HG03139 (cell line): ENCODE measurements around the gene PSG1.
"Not testable (repeated sequence)": the region's sequence is repeated elsewhere in the genome, so short reads cannot be mapped to it uniquely, and the experiment has no call there.

Experiments used
- ATAC-seq: cut with Tn5 transposase; IDR thresholded peaks from one replicate; pipeline ENCODE4 v1.9.1; 2021; ENCODE audit not compliant: unreplicated experiment

The PSG1 gene

DNA sequence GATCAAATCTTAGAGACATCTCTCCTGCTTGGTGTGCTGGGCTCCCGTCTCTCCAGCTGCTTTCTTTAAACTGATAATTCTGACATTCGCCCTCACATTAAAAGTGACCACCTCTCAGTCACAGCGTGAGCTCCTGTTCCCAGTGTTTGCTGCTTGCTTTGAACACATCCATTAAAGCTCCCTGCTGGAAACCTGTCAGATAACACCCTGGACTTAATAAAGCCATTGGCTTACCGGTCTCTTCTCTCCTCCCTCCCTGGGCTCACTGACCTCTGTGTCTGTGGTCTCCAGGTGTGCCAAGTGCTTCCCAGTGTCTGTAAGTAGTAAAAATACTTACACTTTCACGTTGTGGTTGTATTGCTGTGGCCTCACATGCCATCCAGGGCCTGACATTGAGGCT is 2.5 kb upstream of the PSG1 start:
- not testable (repeated sequence) for ATAC-seq

DNA sequence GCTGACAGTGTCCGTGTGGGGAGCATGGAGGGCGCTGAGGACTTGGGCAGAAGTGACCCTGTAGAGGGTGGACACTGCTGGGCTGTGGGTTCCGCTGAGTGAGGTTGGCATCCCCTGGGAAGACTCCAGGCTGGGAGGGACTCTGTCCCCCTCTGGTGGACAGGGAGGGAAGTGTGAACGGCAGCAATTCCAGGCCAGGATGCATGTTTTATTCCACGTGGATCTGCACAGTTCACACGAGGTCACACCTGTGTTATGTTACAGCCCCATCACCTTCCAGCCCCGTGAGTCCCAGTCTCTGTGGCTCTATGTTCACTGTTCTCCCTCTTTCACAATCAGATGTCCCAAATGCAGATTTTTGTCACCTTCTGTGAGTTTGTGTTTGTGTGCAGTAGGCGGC is 1.8 kb upstream of the PSG1 start:
- not testable (repeated sequence) for ATAC-seq

DNA sequence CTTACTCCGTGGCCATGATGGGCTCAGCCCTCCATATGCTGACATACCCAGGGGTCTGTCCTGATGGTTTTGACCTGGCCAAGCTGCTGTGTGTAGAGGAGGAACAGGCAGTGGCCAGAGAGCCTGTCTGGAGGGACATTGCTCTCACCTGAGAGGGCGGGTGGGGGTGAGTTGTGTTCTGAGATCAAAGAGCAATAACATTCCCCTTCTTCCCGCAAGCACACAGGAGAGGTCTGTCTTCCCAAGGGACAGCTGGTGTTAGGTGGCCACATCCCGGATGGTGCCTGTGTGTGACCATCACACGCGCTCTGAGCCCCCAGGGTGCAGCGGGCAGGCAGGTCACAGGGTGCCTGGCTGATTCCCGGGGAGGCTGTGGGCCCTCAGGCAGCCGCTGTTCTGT is 1.1 kb upstream of the PSG1 start:
- ATAC-seq: not testable (repeated sequence)

DNA sequence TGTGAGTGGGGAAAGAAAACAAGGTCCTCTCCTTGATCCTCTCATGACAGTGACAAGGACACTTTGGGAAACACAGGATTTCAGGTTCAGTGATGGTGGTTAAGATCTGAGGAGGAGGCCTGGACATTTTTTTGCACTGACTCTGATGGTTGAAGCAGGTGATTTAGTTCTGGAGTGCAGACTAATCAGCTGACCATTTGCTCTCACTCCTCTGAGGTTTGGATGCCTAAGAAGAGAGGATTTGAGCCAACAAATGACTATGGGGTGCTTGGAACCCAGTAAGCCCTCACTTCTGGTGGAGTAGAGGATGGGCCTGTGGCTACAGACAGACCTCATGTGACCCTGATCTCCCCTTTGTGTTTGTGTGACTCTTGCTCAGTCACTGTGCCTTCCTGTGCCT is 2.9 kb downstream of the PSG1 start:
- ATAC-seq: not testable (repeated sequence)

- ATAC-seq: not testable (repeated sequence)
These were observed 3.6 kb downstream of the PSG1 start for GRCh38 chr19:42875881-42876280.

DNA sequence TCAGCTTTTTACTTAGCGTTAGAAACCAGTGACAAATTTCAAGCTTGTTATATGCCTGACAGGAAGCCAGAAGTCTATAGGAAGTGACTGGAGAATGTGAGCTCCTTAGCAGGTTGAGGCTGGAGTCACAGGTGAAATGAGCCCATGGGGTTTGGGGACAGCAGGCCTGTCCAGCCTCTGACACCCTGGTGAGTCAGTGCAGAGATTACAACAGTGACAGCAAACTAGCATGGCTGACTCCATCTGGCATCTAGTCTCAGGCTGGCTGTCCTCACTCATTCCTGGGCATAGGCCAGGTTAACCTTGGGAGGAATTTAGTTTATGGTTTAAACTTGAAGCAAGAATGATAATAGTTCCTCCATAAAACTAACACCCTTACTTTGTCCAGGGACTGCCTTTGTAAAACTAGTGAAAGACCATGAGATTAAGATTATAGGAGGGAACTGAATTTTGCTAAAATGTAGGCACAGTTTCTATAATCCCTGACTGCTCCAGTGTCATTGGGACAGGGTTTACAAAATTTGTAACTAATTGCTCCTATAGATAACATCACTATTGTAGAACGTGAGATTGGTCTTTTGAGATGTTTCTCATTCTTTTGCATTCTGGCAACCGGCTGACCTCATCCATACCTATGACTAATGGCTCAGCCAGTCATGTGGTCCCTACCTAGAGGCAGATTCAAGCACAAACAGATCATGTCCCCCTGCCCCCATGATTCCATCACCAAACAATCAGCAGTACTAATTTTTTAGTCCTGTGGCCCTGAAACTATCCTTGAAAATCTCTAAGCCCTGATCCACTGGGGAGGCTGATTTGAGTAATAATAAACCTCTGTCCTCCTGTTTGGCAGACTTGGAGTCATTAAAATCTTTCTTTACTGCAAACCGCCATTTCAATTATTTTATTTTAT is 4.4 kb downstream of the PSG1 start:
- ATAC-seq: not testable (repeated sequence)

DNA sequence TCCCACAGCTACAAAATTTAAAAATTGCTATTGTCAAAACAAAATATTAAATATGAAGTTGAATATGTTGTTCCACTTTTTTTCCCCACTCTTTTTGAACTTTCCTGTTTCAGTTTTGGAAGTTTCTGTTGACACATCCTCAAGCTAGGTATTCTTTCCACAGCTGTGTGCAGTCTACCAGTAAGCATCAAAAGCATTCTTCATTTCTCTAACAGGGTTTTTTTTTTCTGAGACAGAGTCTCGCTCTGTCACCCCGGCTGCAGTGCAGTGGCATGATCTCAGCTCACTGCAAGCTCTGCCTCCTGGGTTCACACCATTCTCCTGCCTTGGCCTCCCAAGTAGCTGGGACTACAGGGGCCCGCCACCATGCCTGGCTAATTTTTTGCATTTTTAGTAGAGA is 5.4 kb downstream of the PSG1 start:
- not testable (repeated sequence) for ATAC-seq

DNA sequence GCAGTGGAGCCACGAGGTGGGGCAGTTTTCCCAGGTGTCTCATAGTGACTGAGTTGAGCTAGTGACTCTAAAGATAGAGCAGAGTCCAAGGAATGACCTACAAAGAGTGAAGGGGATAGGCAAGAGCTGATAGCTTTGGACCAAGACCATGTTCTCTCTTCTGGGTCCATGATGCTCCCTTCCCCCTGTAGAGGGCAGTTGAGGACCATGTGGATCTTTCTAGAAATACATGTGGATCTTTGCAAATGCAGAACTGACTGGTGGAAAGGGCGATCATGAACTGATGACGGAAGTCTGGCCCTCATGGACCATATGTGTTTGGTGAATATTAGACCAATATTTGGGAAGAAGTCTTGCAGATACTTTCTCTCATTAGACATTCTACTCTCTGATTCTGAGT is 6.9 kb downstream of the PSG1 start:
- ATAC-seq: no peak

- no peak for ATAC-seq
These were observed 22.0 kb downstream of the PSG1 start for GRCh38 chr19:42857544-42857867.

GRCh38 chr19:42856866-42857543 is 22.5 kb downstream of the PSG1 start:
- not testable (repeated sequence) for ATAC-seq

DNA sequence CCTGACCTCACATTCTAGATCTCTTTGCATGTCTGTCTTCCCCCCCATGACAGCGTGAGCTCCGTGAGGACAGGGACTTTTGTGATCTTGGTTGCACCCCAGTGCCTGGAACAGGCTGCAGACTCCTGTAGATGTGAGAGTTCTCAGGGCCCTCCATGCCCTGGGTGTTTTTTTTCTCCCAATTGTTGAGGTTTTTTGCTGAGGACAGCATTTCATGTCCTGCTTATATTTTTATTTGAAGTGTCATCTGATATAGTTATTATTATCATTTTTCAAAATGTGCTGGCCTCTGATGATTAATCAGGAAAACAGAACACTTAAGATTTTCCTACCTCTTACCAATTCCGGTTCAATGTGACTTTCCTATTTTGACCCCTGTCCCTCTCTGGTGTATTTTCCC is 24.8 kb downstream of the PSG1 start:
- not testable (repeated sequence) for ATAC-seq

DNA sequence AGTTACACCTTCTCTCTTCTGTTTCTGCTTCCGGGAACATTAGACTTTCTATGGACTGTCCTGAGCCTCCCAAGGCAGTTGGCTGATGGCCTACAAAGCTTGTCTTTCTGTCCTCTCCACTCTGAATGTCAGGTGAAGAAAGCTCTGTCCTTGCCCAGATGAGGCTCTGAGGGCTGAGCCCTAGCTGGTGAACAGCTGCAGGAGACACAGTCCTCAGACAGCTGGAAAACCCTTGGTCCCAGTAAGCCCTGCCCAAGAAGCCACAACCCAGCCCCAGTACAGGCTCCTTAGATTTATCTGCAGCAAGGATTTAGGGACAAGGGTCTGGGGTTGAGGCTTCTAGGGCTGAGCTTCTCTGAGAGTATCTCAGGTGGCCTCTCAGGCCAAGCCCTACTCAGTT is 26.3 kb downstream of the PSG1 start:
- ATAC-seq: not testable (repeated sequence)

GRCh38 chr19:42852821-42853220 is 26.7 kb downstream of the PSG1 start:
- ATAC-seq: not testable (repeated sequence)

GRCh38 chr19:42851718-42852280 is 27.7 kb downstream of the PSG1 start:
- ATAC-seq: not testable (repeated sequence)

DNA sequence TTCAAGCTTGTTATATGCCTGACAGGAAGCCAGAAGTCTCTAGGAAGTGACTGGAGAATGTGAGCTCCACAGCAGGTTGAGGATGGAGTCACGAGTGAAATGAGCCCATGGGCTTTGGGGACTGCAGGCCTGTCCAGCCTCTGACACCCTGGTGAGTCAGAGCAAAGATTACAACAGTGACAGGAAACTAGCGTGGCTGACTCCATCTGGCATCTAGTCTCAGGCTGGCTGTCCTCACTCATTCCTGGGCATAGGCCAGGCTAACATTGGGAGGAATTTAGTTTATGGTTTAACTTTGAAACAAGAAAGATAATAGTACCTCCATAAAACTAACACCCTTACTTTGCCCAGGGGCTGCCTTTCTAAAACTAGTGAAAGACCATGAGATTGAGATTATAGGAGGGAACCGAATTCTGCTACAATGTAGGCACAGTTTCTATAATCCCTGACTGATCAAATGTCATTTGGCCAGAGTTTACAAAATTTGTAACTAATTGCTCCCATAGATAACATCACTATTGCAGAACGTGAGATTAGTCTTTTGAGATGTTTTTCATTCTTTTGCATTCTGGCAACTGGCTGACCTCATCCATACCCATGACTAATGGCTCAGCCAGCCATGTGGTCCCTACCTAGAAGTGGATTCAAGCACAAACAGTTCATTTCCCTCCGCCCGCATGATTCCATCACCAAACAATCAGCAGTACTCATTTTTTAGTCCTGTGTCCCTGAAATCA is 28.4 kb downstream of the PSG1 start:
- no peak for ATAC-seq

DNA sequence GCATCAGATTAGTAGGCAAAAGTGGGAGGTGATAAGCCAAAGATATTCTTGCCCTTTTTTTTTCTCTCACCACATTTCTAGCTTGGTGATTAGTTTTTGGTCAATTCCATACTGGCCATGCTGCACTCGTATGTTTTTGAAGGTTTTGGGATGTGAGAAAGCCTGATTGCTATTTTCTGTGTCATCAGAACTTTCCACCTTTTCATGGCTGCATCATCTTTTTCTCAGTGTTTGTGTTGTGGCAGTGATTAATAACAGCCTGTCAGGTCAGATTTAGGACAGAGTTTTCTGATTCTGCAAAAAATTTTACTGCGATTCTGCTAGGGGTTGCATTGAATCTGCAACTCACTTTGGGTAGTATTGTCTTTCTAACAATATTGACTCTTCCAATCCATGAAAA is 32.9 kb downstream of the PSG1 start:
- ATAC-seq: no peak

DNA sequence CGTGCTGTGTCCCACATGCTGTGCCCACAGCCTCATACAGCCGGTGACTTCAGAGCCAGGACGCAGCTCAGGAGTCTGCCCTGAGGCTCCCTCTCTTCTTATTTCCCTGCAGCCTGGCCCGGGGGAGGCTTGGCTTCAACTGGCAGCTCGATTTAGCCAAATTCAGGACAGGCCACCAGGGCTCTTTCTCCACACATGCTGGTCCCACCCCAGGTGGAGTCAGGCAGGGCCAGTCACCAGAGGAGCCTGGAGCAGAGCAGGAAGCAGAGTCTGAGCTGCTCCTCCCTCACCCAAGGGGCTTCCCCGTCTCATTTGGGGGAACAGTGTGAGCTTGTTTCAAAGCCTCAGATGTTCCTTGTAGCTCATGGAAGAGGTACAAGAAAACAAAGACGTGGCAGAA is 35.9 kb downstream of the PSG1 start:
- not testable (repeated sequence) for ATAC-seq

DNA sequence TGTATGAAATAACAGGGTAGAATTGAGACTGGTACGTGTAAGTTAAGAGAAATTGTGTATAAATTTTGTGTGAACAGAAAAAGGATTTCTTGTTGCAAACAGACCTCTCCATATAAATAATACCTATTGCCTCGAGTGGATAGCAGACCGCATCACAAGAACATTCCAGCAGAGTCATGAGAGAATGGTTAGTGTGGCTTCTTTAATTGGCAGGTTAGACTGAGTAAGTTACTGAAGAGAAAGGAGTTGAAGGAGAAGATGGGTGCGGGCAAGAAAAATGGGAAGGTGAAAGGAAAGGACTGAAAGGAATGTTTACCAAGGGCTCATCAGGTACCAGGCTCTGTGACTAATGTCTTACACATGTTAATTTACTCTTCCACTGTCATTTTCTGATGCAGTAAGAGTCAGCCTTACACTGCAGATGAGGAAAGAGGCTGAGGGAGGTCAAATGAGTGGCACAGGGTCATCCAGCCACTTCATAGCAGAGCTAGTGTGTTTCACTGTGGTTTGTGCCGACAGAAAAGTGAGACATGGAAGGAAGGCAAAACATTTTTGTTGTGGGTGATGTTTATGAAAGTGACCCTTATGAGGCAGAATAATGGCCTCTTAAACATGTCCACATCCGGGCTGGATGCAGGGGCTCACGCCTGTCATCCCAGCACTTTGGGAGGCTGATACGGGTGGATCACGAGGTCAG is 46.6 kb downstream of the PSG1 start:
- not testable (repeated sequence) for ATAC-seq

GRCh38 chr19:42832023-42832680 is 47.4 kb downstream of the PSG1 start:
- not testable (repeated sequence) for ATAC-seq
